Osteocyte (in vitro differentiated cells): ENCODE results near the gene RNF7. TPM values are rescaled to one million over a fixed set of nuclear protein-coding genes. Genes with fewer than 3 reads are reported as not detected.

Experiments used
- DNase-seq: peaks from one replicate; pipeline ENCODE4 v3.0.0; 2021; ENCODE audit warnings: mixed read lengths; ENCODE audit not compliant: unreplicated experiment; ENCODE audit errors: extremely low spot score
- H3K27ac Mint-ChIP-seq: one replicate; pipeline ENCODE4 v1.8.0; 2021; ENCODE audit warnings: mild to moderate bottlenecking, mixed read lengths; ENCODE audit not compliant: unreplicated experiment
- H3K27me3 Mint-ChIP-seq: one replicate; pipeline ENCODE4 v1.8.0; 2021; ENCODE audit warnings: mixed read lengths; ENCODE audit not compliant: unreplicated experiment
- H3K36me3 Mint-ChIP-seq: one replicate; pipeline ENCODE4 v1.8.0; 2021; ENCODE audit warnings: mixed read lengths; ENCODE audit not compliant: unreplicated experiment
- H3K4me1 Mint-ChIP-seq: one replicate; pipeline ENCODE4 v1.8.0; 2021; ENCODE audit warnings: mixed read lengths; ENCODE audit not compliant: unreplicated experiment
- H3K4me3 Mint-ChIP-seq: one replicate; pipeline ENCODE4 v1.8.0; 2021; ENCODE audit warnings: mild to moderate bottlenecking, moderate library complexity, mixed read lengths; ENCODE audit not compliant: unreplicated experiment
- H3K9me3 Mint-ChIP-seq: one replicate; pipeline ENCODE4 v1.8.0; 2021; ENCODE audit warnings: mixed read lengths; ENCODE audit not compliant: unreplicated experiment
- CTCF ChIP-seq: fragments of 200-600 bp; sonication (generic); IDR thresholded peaks from 2 replicates; pipeline ENCODE4 v1.5.0; 2021; ENCODE audit warnings: antibody characterized with exemption, mild to moderate bottlenecking, moderate library complexity
- total RNA-seq: library from RNA; stranded (reverse); gene quantifications from 2 replicates; pipeline ENCODE4 v1.2.1, GENCODE V29; 2021

RNF7 gene
- total RNA-seq, 1 donor from 2014 or later: 87.4 TPM

- TF ChIP-seq CTCF: no peak
- no peak overlapping the region for H3K4me3 Mint-ChIP-seq
- H3K36me3 Mint-ChIP-seq: no peaks in the 10 kb centered on the region
- H3K9me3 Mint-ChIP-seq: peaks cover 3% of the 10 kb centered on the region
- no peaks in the 10 kb centered on the region for H3K27me3 Mint-ChIP-seq
- H3K27ac Mint-ChIP-seq: no peak overlapping the region
- no peaks in the 10 kb centered on the region for H3K4me1 Mint-ChIP-seq
- DNase-seq: no peak
These were observed 38.3 kb downstream of the RNF7 start for GRCh38 chr3:141776376-141776775.

GRCh38 chr3:141776885-141777284 is 38.8 kb downstream of the RNF7 start:
- no peak overlapping the region for H3K27ac Mint-ChIP-seq
- no peak for DNase-seq
- no peaks in the 10 kb centered on the region for H3K36me3 Mint-ChIP-seq
- H3K9me3 Mint-ChIP-seq: peaks cover 3% of the 10 kb centered on the region
- H3K4me1 Mint-ChIP-seq: no peaks in the 10 kb centered on the region
- H3K4me3 Mint-ChIP-seq: no peak overlapping the region
- no peaks in the 10 kb centered on the region for H3K27me3 Mint-ChIP-seq
- no peak for TF ChIP-seq CTCF

GRCh38 chr3:141777957-141778813 is 40.1 kb downstream of the RNF7 start:
- Mint-ChIP-seq H3K4me1 (no peaks in the 10 kb centered on the region), H3K27ac (no peak overlapping the region), H3K4me3 (no peak overlapping the region), H3K9me3 (peaks cover 3% of the 10 kb centered on the region), H3K27me3 (peaks cover under 1% of the 10 kb centered on the region), H3K36me3 (no peaks in the 10 kb centered on the region)
- TF ChIP-seq CTCF: no peak
- no peak for DNase-seq

- H3K4me1 Mint-ChIP-seq: no peaks in the 10 kb centered on the region
- TF ChIP-seq CTCF: no peak
- no peak for DNase-seq
- H3K27ac Mint-ChIP-seq: no peak overlapping the region
- H3K9me3 Mint-ChIP-seq: peaks cover 3% of the 10 kb centered on the region
- no peak overlapping the region for H3K4me3 Mint-ChIP-seq
- H3K27me3 Mint-ChIP-seq: peaks cover 4% of the 10 kb centered on the region
- no peaks in the 10 kb centered on the region for H3K36me3 Mint-ChIP-seq
These were observed 41.6 kb downstream of the RNF7 start for GRCh38 chr3:141779667-141780066.

- no peaks in the 10 kb centered on the region for H3K36me3 Mint-ChIP-seq
- H3K27me3 Mint-ChIP-seq: peaks cover 4% of the 10 kb centered on the region
- H3K4me1 Mint-ChIP-seq: no peaks in the 10 kb centered on the region
- H3K9me3 Mint-ChIP-seq: peaks cover 3% of the 10 kb centered on the region
- no peak overlapping the region for H3K27ac Mint-ChIP-seq
- TF ChIP-seq CTCF: no peak
- H3K4me3 Mint-ChIP-seq: no peak overlapping the region
- DNase-seq: no peak
These were observed 44.4 kb downstream of the RNF7 start for GRCh38 chr3:141782386-141782932.
